Adrenal gland (tissue), 12 donors: ENCODE results near the gene ACTR2. TPM values are rescaled to one million over a fixed set of nuclear protein-coding genes. Genes with fewer than 3 reads are reported as not detected.
"Not testable (repeated sequence)": the region's sequence is repeated elsewhere in the genome, so short reads cannot be mapped to it uniquely, and the experiment has no call there.

Source experiments
- DNase-seq, 7 donors: peaks; one replicate each; pipeline ENCODE4 v3.0.0-alpha.2; 2019 to 2020
- H3K27ac ChIP-seq, 5 donors: fragments of 200-600 bp; sonication (generic) in 4 of 5; 1 replicate in 3 of 5; 2 replicates in 2 of 5; pipeline versions ENCODE4 v1.5.1 to v1.8.0; 2016 to 2020; ENCODE audit warnings: mild to moderate bottlenecking in 1 of 5
- H3K27me3 ChIP-seq: fragments of 200-600 bp; 2 replicates; pipeline ENCODE4 v1.8.0; 2021
- H3K36me3 ChIP-seq, 2 donors: fragments of 200-600 bp; replicated peaks in 1 of 2; 1 replicate in 1 of 2; 2 replicates in 1 of 2; pipeline versions ENCODE4 v1.5.1 to v1.8.0; 2018 to 2022
- H3K4me1 ChIP-seq, 2 donors: fragments of 200-600 bp; replicated peaks in 1 of 2; 1 replicate in 1 of 2; 2 replicates in 1 of 2; pipeline versions ENCODE4 v1.5.1 to v1.8.0; 2018 to 2021
- H3K4me3 ChIP-seq, 4 donors: fragments of 200-600 bp; sonication (generic) in 3 of 4; one replicate each; pipeline ENCODE4 v1.5.1; 2016 to 2018
- H3K9me3 ChIP-seq, 3 donors: fragments of 200-600 bp; sonication (generic) in 1 of 3; replicated peaks in 1 of 3; 1 replicate in 2 of 3; 2 replicates in 1 of 3; pipeline versions ENCODE4 v1.5.1 to v1.8.0; 2016 to 2021
- POLR2A ChIP-seq, 2 donors: fragments of 450-650 bp; IDR thresholded peaks; one replicate each; pipeline ENCODE4 v1.6.1; 2017; ENCODE audit warnings: antibody characterized with exemption in 2 of 2, mild to moderate bottlenecking in 2 of 2, moderate library complexity in 1 of 2
- WGBS, 4 donors: extraction: QIAGEN DNeasy Blood & Tissue Kit in 2 of 4; methylation state at CpG; one replicate each; pipeline versions ENCODE4 v1.1.5 to v1.1.7; 2013 to 2017; 5-methylcytosine and 5-hydroxymethylcytosine counted together
- intact Hi-C, 2 donors: fragments of 100-400 bp; cut with DNase I; formaldehyde crosslinking; loops; one replicate each; pipeline versions ENCODE4 v1.14.1 to v1.15.0; 2022 to 2023
- polyA plus RNA-seq, 3 donors: library from polyadenylated mRNA; stranded (reverse); fragments of 200-250 nt in 2 of 3; fragments of 350-450 nt in 1 of 3; fragmentation: Illumina TruSeq in 1 of 3; extraction: RNeasy Lipid Tissue Mini Kit (QIAGEN cat#74804) in 1 of 3; gene quantifications; one replicate each; pipeline ENCODE4 v1.2.3, GENCODE V29; 2013 to 2014
- total RNA-seq, 9 donors: library from RNA; depleted of rRNA in 4 of 9; stranded (reverse); fragments of >200 nt in 4 of 9; fragments of 120-200 nt in 1 of 9; fragmentation: NEBNext Ultra II Directional in 1 of 9; extraction: Animal tissue kit (Norgen Biotek cat#: 25700) in 1 of 9; gene quantifications; one replicate each; pipeline versions ENCODE4 v1.1.0 to v1.2.4, GENCODE V29; 2013 to 2023
- TF ChIP-seq, protein P1 (sequence below), 6 experiments: fragments of 450-650 bp in 4 of 6; fragments of 200-600 bp in 2 of 6; sonication (generic) in 1 of 6; IDR thresholded peaks; 1 replicate in 5 of 6; 2 replicates in 1 of 6; pipeline versions ENCODE4 v1.5.1 to v1.8.0; 2016 to 2021; ENCODE audit warnings: antibody characterized with exemption in 6 of 6, mild to moderate bottlenecking in 2 of 6, moderate library complexity in 1 of 6
- donor health status: healthy with polysubstance abuse.
- donor health status: Bipolar disorder and iron deficiency.
- donor health status: DM: yes; HTN: yes; CAD: no.
- donor health status: DM: no; HTN: no; CAD: no.
- donor health status: DM: no; HTN: no; CAD: no.
- donor health status: DM: yes; HTN: yes; CAD: no.

ACTR2 gene
- total and polyA plus RNA-seq, 12 donors: 29.9 to 186 (median 73.5) TPM

DNA sequence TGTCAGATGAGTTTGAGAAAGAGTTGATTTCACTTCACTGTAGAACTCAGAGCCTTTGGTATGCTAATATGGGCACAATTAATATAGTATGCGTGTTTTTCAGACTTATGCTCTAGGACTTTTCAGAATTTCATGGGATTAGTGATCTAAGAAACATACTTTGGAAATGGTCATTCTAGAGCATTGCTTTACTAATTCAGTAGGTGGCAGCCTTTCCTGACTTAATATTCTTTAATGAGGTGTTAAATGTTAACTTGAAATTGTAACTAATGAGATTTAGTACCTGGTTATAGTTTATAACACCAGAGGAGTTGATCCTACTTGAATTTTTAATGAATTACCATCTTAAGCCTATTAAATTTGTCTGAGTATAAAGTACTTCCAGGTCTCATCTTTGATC, 28.4 kb downstream of the ACTR2 start:
- no peaks in the 10 kb centered on the region for H3K4me1 ChIP-seq
- TF ChIP-seq POLR2A (IDR thresholded peaks at IDR 0.05): no peak
- TF ChIP-seq, protein P1, sequence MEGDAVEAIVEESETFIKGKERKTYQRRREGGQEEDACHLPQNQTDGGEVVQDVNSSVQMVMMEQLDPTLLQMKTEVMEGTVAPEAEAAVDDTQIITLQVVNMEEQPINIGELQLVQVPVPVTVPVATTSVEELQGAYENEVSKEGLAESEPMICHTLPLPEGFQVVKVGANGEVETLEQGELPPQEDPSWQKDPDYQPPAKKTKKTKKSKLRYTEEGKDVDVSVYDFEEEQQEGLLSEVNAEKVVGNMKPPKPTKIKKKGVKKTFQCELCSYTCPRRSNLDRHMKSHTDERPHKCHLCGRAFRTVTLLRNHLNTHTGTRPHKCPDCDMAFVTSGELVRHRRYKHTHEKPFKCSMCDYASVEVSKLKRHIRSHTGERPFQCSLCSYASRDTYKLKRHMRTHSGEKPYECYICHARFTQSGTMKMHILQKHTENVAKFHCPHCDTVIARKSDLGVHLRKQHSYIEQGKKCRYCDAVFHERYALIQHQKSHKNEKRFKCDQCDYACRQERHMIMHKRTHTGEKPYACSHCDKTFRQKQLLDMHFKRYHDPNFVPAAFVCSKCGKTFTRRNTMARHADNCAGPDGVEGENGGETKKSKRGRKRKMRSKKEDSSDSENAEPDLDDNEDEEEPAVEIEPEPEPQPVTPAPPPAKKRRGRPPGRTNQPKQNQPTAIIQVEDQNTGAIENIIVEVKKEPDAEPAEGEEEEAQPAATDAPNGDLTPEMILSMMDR (IDR thresholded peaks at IDR 0.05): peak in 2 of 6 experiments; percentile 12 to 17
- no peak overlapping the region for H3K27ac ChIP-seq
- no peak overlapping the region for H3K4me3 ChIP-seq
- no peaks in the 10 kb centered on the region for H3K9me3 ChIP-seq
- intact Hi-C loops: no loop called here
- no peaks in the 10 kb centered on the region for H3K27me3 ChIP-seq
- DNase-seq: no peak
- peaks cover 0 to 45% of the 10 kb centered on the region in 2 donors for H3K36me3 ChIP-seq
- 95 to 100% (median 97%) methylated on average over 1 of the region's 1 CpG for WGBS, 4 donors

DNA sequence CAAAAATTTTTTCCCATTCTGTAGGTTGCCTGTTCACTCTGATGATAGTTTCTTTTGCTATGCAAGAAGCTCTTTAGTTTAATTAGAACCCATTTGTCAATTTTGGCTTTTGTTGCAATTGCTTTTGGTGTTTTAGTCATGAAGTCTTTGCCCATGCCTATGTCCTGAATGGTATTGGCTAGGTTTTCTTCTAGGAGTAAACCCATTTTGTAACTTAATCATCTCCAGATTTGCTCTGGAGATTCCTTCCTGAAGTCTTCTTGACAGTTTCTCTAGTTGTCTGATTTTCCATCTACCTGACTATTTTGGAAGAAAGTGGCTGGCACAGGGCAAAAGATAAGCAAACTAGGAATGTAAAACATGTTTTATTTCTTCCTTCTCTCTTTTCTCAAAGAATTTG, 30.2 kb downstream of the ACTR2 start:
- peaks cover 0 to 36% of the 10 kb centered on the region in 2 donors for H3K36me3 ChIP-seq
- H3K4me1 ChIP-seq, intact Hi-C loops, H3K9me3 ChIP-seq, H3K4me3 ChIP-seq, DNase-seq, H3K27ac ChIP-seq, H3K27me3 ChIP-seq: not testable (repeated sequence)

DNA sequence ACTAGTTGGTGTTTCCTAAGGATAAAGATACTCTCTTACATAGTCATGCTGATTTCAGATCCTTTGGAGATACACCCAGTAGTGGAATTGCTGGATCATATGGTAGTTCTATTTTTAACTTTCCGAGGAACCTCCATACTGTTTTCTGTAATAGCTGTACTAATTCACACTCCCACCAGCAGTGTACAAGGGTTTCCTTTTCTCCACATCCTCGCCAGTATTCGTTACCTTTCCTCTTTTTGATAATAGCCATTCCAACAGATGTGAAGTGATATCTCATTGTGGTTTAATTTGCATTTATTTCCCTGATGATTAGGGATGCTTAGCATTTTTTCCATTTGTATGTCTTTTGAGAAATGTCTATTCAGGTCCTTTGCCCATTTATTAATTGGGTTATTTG, 34.0 kb downstream of the ACTR2 start:
- Histone ChIP-seq H3K4me1 (peaks cover 0 to 4% of the 10 kb centered on the region in 2 donors), H3K27me3 (no peaks in the 10 kb centered on the region), H3K27ac (no peak overlapping the region), H3K4me3 (no peak overlapping the region), H3K9me3 (no peaks in the 10 kb centered on the region), H3K36me3 (peaks cover 0 to 26% of the 10 kb centered on the region in 2 donors)
- DNase-seq: no peak
- TF ChIP-seq POLR2A (IDR thresholded peaks at IDR 0.05): no peak
- TF ChIP-seq, protein P1 (IDR thresholded peaks at IDR 0.05): no peak
- intact Hi-C loops: loop anchor here in 1 of 2 donors (10.0 kb wide), 1 partner anchor 173 kb away; the partner anchor contains the start of gene SPRED2
- 82 to 88% (median 85%) methylated on average over 3 of the region's 3 CpGs for WGBS, 4 donors

DNA sequence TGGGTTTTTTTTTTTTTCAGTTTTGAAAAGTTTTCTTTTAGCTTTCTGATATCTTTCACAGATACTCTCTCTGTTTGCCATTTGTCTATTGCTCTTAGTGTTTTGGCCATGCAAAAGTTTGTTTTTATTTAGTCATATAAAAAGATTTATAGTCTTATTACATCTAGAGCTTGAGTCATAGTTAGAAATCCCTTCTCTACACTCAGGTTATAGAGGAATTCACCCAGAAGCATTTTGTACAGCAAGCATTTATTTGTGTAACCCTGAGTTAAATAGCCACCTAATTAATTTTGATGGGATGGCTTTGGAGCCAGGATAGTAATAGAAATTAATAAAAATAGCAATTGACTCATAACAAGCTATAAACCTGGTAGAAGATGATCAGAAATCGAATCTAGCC, 35.6 kb downstream of the ACTR2 start:
- H3K36me3 ChIP-seq: peaks cover 0 to 34% of the 10 kb centered on the region in 2 donors
- 73 to 100% (median 82%) methylated on average over 1 of the region's 1 CpG for whole genome bisulfite sequencing, 4 donors
- no peak for DNase-seq
- H3K9me3 ChIP-seq: no peaks in the 10 kb centered on the region
- intact Hi-C loops: loop anchor here in 1 of 2 donors (10.0 kb wide), 1 partner anchor 172 kb away; the partner anchor contains the start of gene SPRED2
- peaks cover 0 to 8% of the 10 kb centered on the region in 2 donors for H3K4me1 ChIP-seq
- TF ChIP-seq, protein P1 (IDR thresholded peaks at IDR 0.05): no peak
- TF ChIP-seq POLR2A (IDR thresholded peaks at IDR 0.05): no peak
- H3K27me3 ChIP-seq: no peaks in the 10 kb centered on the region
- no peak overlapping the region for H3K4me3 ChIP-seq
- H3K27ac ChIP-seq: peak overlapping the region in 1 of 5 donors; percentile 57

DNA sequence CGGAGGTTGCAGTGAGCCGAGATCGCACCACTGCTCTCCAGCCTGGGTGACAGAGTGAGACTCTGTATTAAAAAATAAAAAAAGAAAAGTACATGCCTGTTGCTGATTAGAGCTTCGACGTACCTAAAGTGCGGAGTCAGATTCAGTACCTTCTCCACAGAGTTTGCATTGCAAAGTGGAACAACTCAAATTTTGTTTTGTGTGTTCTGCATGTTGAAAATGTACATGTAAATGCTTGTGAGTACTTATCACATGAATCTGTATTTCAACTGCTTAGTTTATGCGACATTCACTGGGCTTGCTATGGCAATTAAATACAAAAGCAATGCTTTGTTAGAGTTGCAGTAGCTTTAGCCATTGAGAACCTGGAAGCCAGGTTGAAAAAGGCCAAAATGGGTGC, 36.4 kb downstream of the ACTR2 start:
- H3K36me3 ChIP-seq: peaks cover 0 to 27% of the 10 kb centered on the region in 2 donors
- WGBS, 4 donors: 94 to 98% (median 95%) methylated on average over 7 of the region's 7 CpGs
- H3K9me3 ChIP-seq: no peaks in the 10 kb centered on the region
- H3K4me3 ChIP-seq: no peak overlapping the region
- no peak for DNase-seq
- peaks cover 0 to 8% of the 10 kb centered on the region in 2 donors for H3K4me1 ChIP-seq
- H3K27ac ChIP-seq: no peak overlapping the region
- no peaks in the 10 kb centered on the region for H3K27me3 ChIP-seq
- TF ChIP-seq, protein P1 (IDR thresholded peaks at IDR 0.05): no peak
- no peak for TF ChIP-seq POLR2A (IDR thresholded peaks at IDR 0.05)
- intact Hi-C loops: loop anchor here in 1 of 2 donors (10.0 kb wide), 1 partner anchor 171 kb away; the partner anchor contains the start of gene SPRED2
